ENCODE data around the gene ASZ1. TPM values are rescaled to one million over a fixed set of nuclear protein-coding genes. Genes with fewer than 3 reads are reported as not detected.
A peak's percentile ranks its signal among the peaks of the same experiment; 100 is the strongest.
"Not testable (repeated sequence)": the region's sequence is repeated elsewhere in the genome, so short reads cannot be mapped to it uniquely, and the experiment has no call there.

The ASZ1 gene
- total RNA-seq, 1 donor from 2014 or later, result not detected

GRCh38 chr7:117444646-117445045, 17.4 kb upstream of the ASZ1 start:
- no peak for DNase-seq (ENCODE audit: low read depth)
- no peak overlapping the region for H3K9ac ChIP-seq (ENCODE audit: low read length)

GRCh38 chr7:117435475-117436043, 8.3 kb upstream of the ASZ1 start:
- Histone ChIP-seq H3K79me2 (ENCODE audit: insufficient read depth, low read length) (no peaks in the 10 kb centered on the region), H3K4me2 (ENCODE audit: low read length) (no peak overlapping the region), H4K20me1 (ENCODE audit: insufficient read depth, low read length) (no peaks in the 10 kb centered on the region), H3K4me1 (ENCODE audit: insufficient read depth, low read length) (no peaks in the 10 kb centered on the region), H3K4me3 (ENCODE audit: insufficient read depth, low read depth, low read length) (no peak overlapping the region), H3K9me3 (ENCODE audit: insufficient read depth, low read depth, low read length) (no peaks in the 10 kb centered on the region), H3K27me3 (ENCODE audit: insufficient read depth, low read length) (peaks cover 2% of the 10 kb centered on the region), H3K9ac (ENCODE audit: low read length) (no peak overlapping the region), H3K27ac (ENCODE audit: low read depth, low read length) (no peak overlapping the region), H3K36me3 (ENCODE audit: insufficient read depth, low read length) (no peaks in the 10 kb centered on the region), H2AFZ (ENCODE audit: low read depth, low read length) (no peak overlapping the region)
- FAIRE-seq, result no peak
- peak; percentile 16 for DNase-seq (ENCODE audit: low read depth)
- H3K27me3 Mint-ChIP-seq (ENCODE audit: low read depth, unreplicated experiment), result no peaks in the 10 kb centered on the region
- H3K27ac Mint-ChIP-seq (ENCODE audit: unreplicated experiment), result no peak overlapping the region
- H3K4me3 Mint-ChIP-seq (ENCODE audit: unreplicated experiment), result no peak overlapping the region
- H3K9me3 Mint-ChIP-seq (ENCODE audit: unreplicated experiment), result peaks cover 3% of the 10 kb centered on the region
- no peaks in the 10 kb centered on the region for H3K36me3 Mint-ChIP-seq (ENCODE audit: low read depth, unreplicated experiment)
- peaks cover 5% of the 10 kb centered on the region for H3K4me1 Mint-ChIP-seq (ENCODE audit: low read depth, unreplicated experiment)
- TF ChIP-seq EZH2 (IDR thresholded peaks at IDR 0.05; ENCODE audit: insufficient read depth, low read length) (no peak), CTCF (IDR thresholded peaks at IDR 0.05; ENCODE audit: insufficient read depth, low read depth, low read length) (no peak)

More at GRCh38 chr7:117444646-117445045, 17.4 kb upstream of the ASZ1 start:
- H4K20me1 ChIP-seq (ENCODE audit: insufficient read depth, low read length), result no peaks in the 10 kb centered on the region
- Mint-ChIP-seq H3K27me3 (ENCODE audit: low read depth, unreplicated experiment) (no peaks in the 10 kb centered on the region), H3K36me3 (ENCODE audit: low read depth, unreplicated experiment) (no peaks in the 10 kb centered on the region), H3K27ac (ENCODE audit: unreplicated experiment) (no peak overlapping the region), H3K4me3 (ENCODE audit: unreplicated experiment) (no peak overlapping the region), H3K9me3 (ENCODE audit: unreplicated experiment) (peaks cover 7% of the 10 kb centered on the region), H3K4me1 (ENCODE audit: low read depth, unreplicated experiment) (peaks cover 8% of the 10 kb centered on the region)
- H3K27ac ChIP-seq (ENCODE audit: low read depth, low read length), result no peak overlapping the region
- no peaks in the 10 kb centered on the region for H3K79me2 ChIP-seq (ENCODE audit: insufficient read depth, low read length)
- H3K9me3 ChIP-seq (ENCODE audit: insufficient read depth, low read depth, low read length), result no peaks in the 10 kb centered on the region
- no peaks in the 10 kb centered on the region for H3K36me3 ChIP-seq (ENCODE audit: insufficient read depth, low read length)
- no peak overlapping the region for H3K4me2 ChIP-seq (ENCODE audit: low read length)
- FAIRE-seq, result no peak
- no peaks in the 10 kb centered on the region for H3K4me1 ChIP-seq (ENCODE audit: insufficient read depth, low read length)
- TF ChIP-seq CTCF (IDR thresholded peaks at IDR 0.05; ENCODE audit: insufficient read depth, low read depth, low read length), result no peak
- no peak for TF ChIP-seq EZH2 (IDR thresholded peaks at IDR 0.05; ENCODE audit: insufficient read depth, low read length)
- no peak overlapping the region for H2AFZ ChIP-seq (ENCODE audit: low read depth, low read length)
- H3K4me3 ChIP-seq (ENCODE audit: insufficient read depth, low read depth, low read length), result no peak overlapping the region
- no peaks in the 10 kb centered on the region for H3K27me3 ChIP-seq (ENCODE audit: insufficient read depth, low read length)

GRCh38 chr7:117424090-117424829, 3.0 kb downstream of the ASZ1 start:
- H3K4me3 ChIP-seq (ENCODE audit: insufficient read depth, low read depth, low read length), result no peak overlapping the region
- H3K79me2 ChIP-seq (ENCODE audit: insufficient read depth, low read length), result no peaks in the 10 kb centered on the region
- no peaks in the 10 kb centered on the region for H3K4me1 ChIP-seq (ENCODE audit: insufficient read depth, low read length)
- no peak for DNase-seq (ENCODE audit: low read depth)
- Mint-ChIP-seq H3K27me3 (ENCODE audit: low read depth, unreplicated experiment) (no peaks in the 10 kb centered on the region), H3K9me3 (ENCODE audit: unreplicated experiment) (no peaks in the 10 kb centered on the region), H3K4me1 (ENCODE audit: low read depth, unreplicated experiment) (no peaks in the 10 kb centered on the region), H3K27ac (ENCODE audit: unreplicated experiment) (no peak overlapping the region), H3K36me3 (ENCODE audit: low read depth, unreplicated experiment) (no peaks in the 10 kb centered on the region), H3K4me3 (ENCODE audit: unreplicated experiment) (no peak overlapping the region)
- H3K4me2 ChIP-seq (ENCODE audit: low read length), result no peak overlapping the region
- no peaks in the 10 kb centered on the region for H3K9me3 ChIP-seq (ENCODE audit: insufficient read depth, low read depth, low read length)
- H3K27me3 ChIP-seq (ENCODE audit: insufficient read depth, low read length), result peaks cover 3% of the 10 kb centered on the region
- no peak overlapping the region for H3K9ac ChIP-seq (ENCODE audit: low read length)
- H3K27ac ChIP-seq (ENCODE audit: low read depth, low read length), result no peak overlapping the region
- H2AFZ ChIP-seq (ENCODE audit: low read depth, low read length), result no peak overlapping the region
- H3K36me3 ChIP-seq (ENCODE audit: insufficient read depth, low read length), result no peaks in the 10 kb centered on the region
- H4K20me1 ChIP-seq (ENCODE audit: insufficient read depth, low read length), result no peaks in the 10 kb centered on the region
- TF ChIP-seq CTCF (IDR thresholded peaks at IDR 0.05; ENCODE audit: insufficient read depth, low read depth, low read length) (no peak), EZH2 (IDR thresholded peaks at IDR 0.05; ENCODE audit: insufficient read depth, low read length) (no peak)
- FAIRE-seq, result no peak

- H3K27ac ChIP-seq (ENCODE audit: low read depth, low read length); H3K4me3 Mint-ChIP-seq (ENCODE audit: unreplicated experiment); H3K9me3 Mint-ChIP-seq (ENCODE audit: unreplicated experiment); FAIRE-seq; H3K4me1 Mint-ChIP-seq (ENCODE audit: low read depth, unreplicated experiment); H4K20me1 ChIP-seq (ENCODE audit: insufficient read depth, low read length); H3K9ac ChIP-seq (ENCODE audit: low read length); H3K79me2 ChIP-seq (ENCODE audit: insufficient read depth, low read length); H3K4me2 ChIP-seq (ENCODE audit: low read length); H3K4me3 ChIP-seq (ENCODE audit: insufficient read depth, low read depth, low read length); H3K9me3 ChIP-seq (ENCODE audit: insufficient read depth, low read depth, low read length); H2AFZ ChIP-seq (ENCODE audit: low read depth, low read length); H3K27me3 ChIP-seq (ENCODE audit: insufficient read depth, low read length); H3K36me3 ChIP-seq (ENCODE audit: insufficient read depth, low read length); DNase-seq (ENCODE audit: low read depth); H3K4me1 ChIP-seq (ENCODE audit: insufficient read depth, low read length); H3K36me3 Mint-ChIP-seq (ENCODE audit: low read depth, unreplicated experiment); H3K27ac Mint-ChIP-seq (ENCODE audit: unreplicated experiment); H3K27me3 Mint-ChIP-seq (ENCODE audit: low read depth, unreplicated experiment): not testable (repeated sequence)
Observed at GRCh38 chr7:117414591-117414990, 12.7 kb downstream of the ASZ1 start.
